Testis (tissue), 3 donors: Measurements from ENCODE around the gene C2orf78. TPM values are rescaled to one million over a fixed set of nuclear protein-coding genes. Genes with fewer than 3 reads are reported as not detected.

Experiments
- DNase-seq: peaks from one replicate; pipeline ENCODE4 v3.0.0-alpha.2; 2019
- H3K27ac ChIP-seq, 2 donors: fragments of 200-600 bp; sonication (generic); one replicate each; pipeline ENCODE4 v1.5.1; 2019
- H3K27me3 ChIP-seq: fragments of 200-600 bp; sonication (generic); one replicate; pipeline ENCODE4 v1.5.1; 2019
- H3K36me3 ChIP-seq: fragments of 200-600 bp; sonication (generic); one replicate; pipeline ENCODE4 v1.5.1; 2017; ENCODE audit warnings: low read depth; ENCODE audit errors: missing control alignments
- H3K4me1 ChIP-seq: fragments of 200-600 bp; sonication (generic); one replicate; pipeline ENCODE4 v1.5.1; 2019
- H3K4me3 ChIP-seq, 2 donors: fragments of 200-600 bp; sonication (generic); one replicate each; pipeline ENCODE4 v1.5.1; 2017 to 2019
- H3K9me3 ChIP-seq: fragments of 200-600 bp; sonication (generic); one replicate; pipeline ENCODE4 v1.5.1; 2017
- CTCF ChIP-seq, 3 experiments: fragments of 450-650 bp in 2 of 3; fragments of 200-600 bp in 1 of 3; sonication (generic) in 1 of 3; IDR thresholded peaks; one replicate each; pipeline ENCODE4 v1.5.1; 2016 to 2019; ENCODE audit warnings: antibody characterized with exemption in 3 of 3, mild to moderate bottlenecking in 2 of 3, moderate library complexity in 1 of 3
- POLR2A ChIP-seq: fragments of 450-650 bp; IDR thresholded peaks from one replicate; pipeline ENCODE4 v1.6.1; 2017; ENCODE audit warnings: antibody characterized with exemption, mild to moderate bottlenecking, moderate library complexity
- WGBS, 2 donors: methylation state at CpG; one replicate each; pipeline ENCODE4 v1.1.5; 2018; 5-methylcytosine and 5-hydroxymethylcytosine counted together
- intact Hi-C: fragments of 100-400 bp; cut with DNase I; formaldehyde crosslinking; loops from one replicate; pipeline ENCODE4 v1.15.1; 2023; ENCODE audit warnings: low total_unique reads
- polyA plus RNA-seq: library from polyadenylated mRNA; stranded (reverse); fragments of 350-450 nt; fragmentation: Illumina TruSeq; extraction: RNeasy Lipid Tissue Mini Kit (QIAGEN cat#74804); gene quantifications from one replicate; pipeline ENCODE4 v1.2.3, GENCODE V29; 2014; ENCODE audit warnings: low read depth, low replicate concordance; ENCODE audit not compliant: insufficient read depth
- total RNA-seq, 2 donors: library from RNA; depleted of rRNA; stranded (reverse); fragments of >200 nt; gene quantifications; one replicate each; pipeline ENCODE4 v1.2.3, GENCODE V29; 2016

Gene C2orf78
- total and polyA plus RNA-seq, 3 donors from 2014 or later: 3.5 to 18.6 (median 11.6) TPM

GRCh38 chr2:73850009-73850408, 66.0 kb downstream of the C2orf78 start:
- intact Hi-C loops: no loop called here
- Histone ChIP-seq H3K4me3 (no peak overlapping the region), H3K9me3 (no peaks in the 10 kb centered on the region), H3K4me1 (no peaks in the 10 kb centered on the region), H3K27ac (no peak overlapping the region), H3K27me3 (no peaks in the 10 kb centered on the region), H3K36me3 (no peaks in the 10 kb centered on the region)
- DNase-seq: no peak
- 95 to 100% methylated on average over 2 of the region's 2 CpGs for WGBS, 2 donors
- TF ChIP-seq POLR2A (no peak), CTCF (IDR thresholded peaks at IDR 0.05) (no peak)

GRCh38 chr2:73851274-73851673, 67.3 kb downstream of the C2orf78 start:
- intact Hi-C loops: no loop called here
- no peak for DNase-seq
- Histone ChIP-seq H3K4me3 (no peak overlapping the region), H3K27ac (no peak overlapping the region), H3K9me3 (no peaks in the 10 kb centered on the region), H3K27me3 (no peaks in the 10 kb centered on the region), H3K36me3 (no peaks in the 10 kb centered on the region), H3K4me1 (no peaks in the 10 kb centered on the region)
- no peak for TF ChIP-seq CTCF (IDR thresholded peaks at IDR 0.05)
- TF ChIP-seq POLR2A: no peak
- 76 to 78% methylated on average over 3 of the region's 3 CpGs for WGBS, 2 donors

- TF ChIP-seq POLR2A (no peak), CTCF (IDR thresholded peaks at IDR 0.05) (no peak)
- Histone ChIP-seq H3K27me3 (no peaks in the 10 kb centered on the region), H3K4me3 (no peak overlapping the region), H3K4me1 (no peaks in the 10 kb centered on the region), H3K36me3 (no peaks in the 10 kb centered on the region), H3K27ac (no peak overlapping the region), H3K9me3 (no peaks in the 10 kb centered on the region)
- intact Hi-C loops: no loop called here
- no peak for DNase-seq
Measured at GRCh38 chr2:73852020-73852419, 68.0 kb downstream of the C2orf78 start.

GRCh38 chr2:73855526-73855925, 71.5 kb downstream of the C2orf78 start:
- WGBS, 2 donors: 91 to 92% methylated on average over 2 of the region's 2 CpGs
- intact Hi-C loops: no loop called here
- no peaks in the 10 kb centered on the region for H3K9me3 ChIP-seq

More at GRCh38 chr2:73855526-73855925, 71.5 kb downstream of the C2orf78 start:
- DNase-seq: no peak
- H3K4me1 ChIP-seq: no peaks in the 10 kb centered on the region
- no peak overlapping the region for H3K4me3 ChIP-seq
- H3K36me3 ChIP-seq: no peaks in the 10 kb centered on the region
- H3K27ac ChIP-seq: no peak overlapping the region
- no peaks in the 10 kb centered on the region for H3K27me3 ChIP-seq
- TF ChIP-seq CTCF (IDR thresholded peaks at IDR 0.05): no peak
